SK-N-SH (cell line): ENCODE data around the gene TRPT1. TPM values are rescaled to one million over a fixed set of nuclear protein-coding genes. Genes with fewer than 3 reads are reported as not detected.

Experiments
- CTCF ChIA-PET: fragments of 300-600, 350-600 bp; formaldehyde crosslinking; extraction: SDS; loops from one replicate; lab custom pipeline; 2021; lab: Yijun Ruan, JAX
- POLR2A ChIA-PET: fragments of 350-600 bp; sonication (Branson Sonifier 250); formaldehyde crosslinking; extraction: SDS; loops from one replicate; lab custom pipeline; 2020; ENCODE audit warnings: antibody characterized with exemption, inconsistent platforms; lab: Yijun Ruan, JAX
- DNase-seq: peaks from one replicate; pipeline ENCODE4 v3.0.0; 2012
- H2AFZ ChIP-seq: fragments of 200-600 bp; sonication (generic); 2 replicates; pipeline ENCODE4 v1.8.1; 2016; ENCODE audit warnings: antibody characterized with exemption, mild to moderate bottlenecking, low read depth
- H3F3A ChIP-seq: fragments of 200-600 bp; sonication (generic); replicated peaks from 2 replicates; pipeline ENCODE3; 2016; ENCODE audit warnings: antibody characterized with exemption, mild to moderate bottlenecking; ENCODE audit not compliant: insufficient read depth
- H3K27ac ChIP-seq, 2 experiments: fragments of 200-500 bp in 1 of 2; fragments of 200-600 bp in 1 of 2; sonication (Bioruptor generic) in 1 of 2; sonication (generic), shearing (Covaris generic) in 1 of 2; 2 replicates each; pipeline versions ENCODE4 v1.5.1 to v1.6.1; 2014 to 2016; ENCODE audit warnings: low read depth in 2 of 2, inconsistent platforms in 1 of 2, low read length in 1 of 2, mild to moderate bottlenecking in 1 of 2, mixed read lengths in 1 of 2
- H3K27me3 ChIP-seq: fragments of 200-600 bp; sonication (generic), shearing (Covaris generic); 2 replicates; pipeline ENCODE4 v1.6.1; 2016; ENCODE audit warnings: mixed run types; ENCODE audit not compliant: insufficient read depth
- H3K36me3 ChIP-seq, 2 experiments: fragments of 200-500 bp in 1 of 2; fragments of 200-600 bp in 1 of 2; sonication (Bioruptor generic) in 1 of 2; sonication (generic) in 1 of 2; replicated peaks in 1 of 2; 2 replicates each; pipeline versions ENCODE3 to v1.5.1; 2014 to 2016; ENCODE audit warnings: low read length in 1 of 2, mild to moderate bottlenecking in 1 of 2; ENCODE audit not compliant: insufficient read depth in 2 of 2, control insufficient read depth in 1 of 2
- H3K4me1 ChIP-seq, 2 experiments: fragments of 200-500 bp in 1 of 2; fragments of 200-600 bp in 1 of 2; sonication (Bioruptor generic) in 1 of 2; sonication (generic), shearing (Covaris generic) in 1 of 2; 2 replicates each; pipeline versions ENCODE4 v1.5.1 to v1.6.1; 2014 to 2016; ENCODE audit warnings: low read depth in 1 of 2, low read length in 1 of 2, mixed run types in 1 of 2; ENCODE audit not compliant: insufficient read depth in 2 of 2, control insufficient read depth in 1 of 2
- H3K4me2 ChIP-seq: fragments of 200-600 bp; sonication (generic), shearing (Covaris generic); 2 replicates; pipeline ENCODE4 v1.6.1; 2017; ENCODE audit warnings: mixed run types
- H3K4me3 ChIP-seq, 2 experiments: fragments of 200-500 bp in 1 of 2; fragments of 200-600 bp in 1 of 2; sonication (Bioruptor generic) in 1 of 2; sonication (generic), shearing (Covaris generic) in 1 of 2; 2 replicates each; pipeline versions ENCODE4 v1.5.1 to v1.8.1; 2014 to 2016; ENCODE audit warnings: low read depth in 2 of 2, inconsistent platforms in 1 of 2, low read length in 1 of 2, mild to moderate bottlenecking in 1 of 2, mixed read lengths in 1 of 2, moderate library complexity in 1 of 2
- H3K79me2 ChIP-seq: fragments of 200-600 bp; sonication (generic); 2 replicates; pipeline ENCODE4 v1.8.1; 2017; ENCODE audit warnings: mild to moderate bottlenecking; ENCODE audit not compliant: insufficient read depth
- H3K9ac ChIP-seq: fragments of 200-600 bp; sonication (generic); 2 replicates; pipeline ENCODE4 v1.6.1; 2017; ENCODE audit warnings: mixed run types
- H3K9me2 ChIP-seq: fragments of 200-600 bp; sonication (generic); 2 replicates; pipeline ENCODE4 v1.6.1; 2017; ENCODE audit warnings: mixed run types
- H3K9me3 ChIP-seq: fragments of 200-600 bp; sonication (generic); 2 replicates; pipeline ENCODE4 v1.6.1; 2017; ENCODE audit warnings: mixed run types, mild to moderate bottlenecking, moderate library complexity
- H4K20me1 ChIP-seq: fragments of 200-600 bp; sonication (generic); 2 replicates; pipeline ENCODE4 v1.6.1; 2017; ENCODE audit warnings: mild to moderate bottlenecking, mixed run types; ENCODE audit not compliant: insufficient read depth
- ELF1 ChIP-seq: IDR thresholded peaks from 2 replicates; pipeline ENCODE4 v1.4.0; 2012
- EP300 ChIP-seq, 2 experiments: IDR thresholded peaks; 2 replicates each; pipeline versions ENCODE4 v1.4.0 to v1.6.1; 2012; ENCODE audit warnings: borderline replicate concordance in 1 of 2, low read depth in 1 of 2, low read length in 1 of 2
- EZH2phosphoT487 ChIP-seq: fragments of 200-600 bp; sonication (generic); IDR thresholded peaks from 2 replicates; pipeline ENCODE4 v1.6.1; 2017; ENCODE audit warnings: low read depth, mixed run types, mild to moderate bottlenecking, antibody characterized with exemption, moderate library complexity, borderline replicate concordance
- FOSL2 ChIP-seq: IDR thresholded peaks from 2 replicates; pipeline ENCODE4 v1.4.0; 2012; ENCODE audit warnings: low read depth, mild to moderate bottlenecking, moderate library complexity, borderline replicate concordance
- FOXJ3 ChIP-seq: sonication (generic); formaldehyde crosslinking; IDR thresholded peaks from 2 replicates; pipeline ENCODE4 v1.5.1; 2020; ENCODE audit warnings: mild to moderate bottlenecking, missing genetic modification reagents
- GATA2 ChIP-seq: sonication (generic); formaldehyde crosslinking; IDR thresholded peaks from 2 replicates; pipeline ENCODE4 v1.5.0; 2020; ENCODE audit warnings: mild to moderate bottlenecking, missing genetic modification reagents
- JUND ChIP-seq: IDR thresholded peaks from 2 replicates; pipeline ENCODE4 v1.4.0; 2012
- MXI1 ChIP-seq: IDR thresholded peaks from 2 replicates; pipeline ENCODE4 v1.6.1; 2012; ENCODE audit warnings: mild to moderate bottlenecking, low read depth, low read length, improper control_type of control experiment
- NFIC ChIP-seq: IDR thresholded peaks from 2 replicates; pipeline ENCODE4 v1.4.0; 2012; ENCODE audit warnings: borderline replicate concordance
- RAD21 ChIP-seq: IDR thresholded peaks from 2 replicates; pipeline ENCODE4 v1.6.1; 2012; ENCODE audit warnings: mild to moderate bottlenecking, low read length
- REST ChIP-seq: IDR thresholded peaks from 2 replicates; pipeline ENCODE4 v1.6.1; 2012; ENCODE audit warnings: mild to moderate bottlenecking, low read depth, low read length, moderate library complexity
- RFX5 ChIP-seq: IDR thresholded peaks from 2 replicates; pipeline ENCODE4 v1.6.1; 2012; ENCODE audit warnings: mild to moderate bottlenecking, improper control_type of control experiment, low read length
- SIN3A ChIP-seq: IDR thresholded peaks from 2 replicates; pipeline ENCODE4 v1.6.1; 2012; ENCODE audit warnings: low read depth, mild to moderate bottlenecking, low read length, moderate library complexity, borderline replicate concordance
- TAF1 ChIP-seq: IDR thresholded peaks from 2 replicates; pipeline ENCODE4 v1.6.1; 2012; ENCODE audit warnings: low read depth, mild to moderate bottlenecking, low read length, moderate library complexity, borderline replicate concordance
- TCF12 ChIP-seq: IDR thresholded peaks from 2 replicates; pipeline ENCODE4 v1.4.0; 2012
- TEAD4 ChIP-seq: IDR thresholded peaks from 2 replicates; pipeline ENCODE4 v1.4.0; 2012; ENCODE audit warnings: mild to moderate bottlenecking, borderline replicate concordance; ENCODE audit not compliant: insufficient read depth
- USF2 ChIP-seq: fragments of 150-350 bp; IDR thresholded peaks from 2 replicates; pipeline ENCODE4 v1.6.1; 2017; ENCODE audit warnings: antibody characterized with exemption, low read length, low read depth, borderline replicate concordance
- YY1 ChIP-seq: IDR thresholded peaks from 2 replicates; pipeline ENCODE4 v1.4.0; 2012; ENCODE audit warnings: low read depth, mild to moderate bottlenecking
- WGBS: methylation state at CpG from one replicate; pipeline ENCODE4 v1.1.6; 2017; ENCODE audit warnings: low lambda C conversion rate; 5-methylcytosine and 5-hydroxymethylcytosine counted together
- polyA plus RNA-seq, 3 experiments: library from polyadenylated mRNA; depleted of rRNA; stranded (reverse); fragments of >200 nt; gene quantifications; 2 replicates each; pipeline ENCODE4 v1.2.3, GENCODE V29; 2012
- TF ChIP-seq, protein P1 (sequence below): fragments of 200-600 bp; sonication (generic); IDR thresholded peaks from 2 replicates; pipeline ENCODE4 v1.6.1; 2017; ENCODE audit warnings: antibody characterized with exemption, mild to moderate bottlenecking, moderate library complexity

TRPT1 gene
- polyA plus RNA-seq, 1 of the 3 experiments (the other 2 are of a cell fraction) = 62.4 TPM

- TF ChIP-seq JUND = no peak
- TF ChIP-seq MXI1 = no peak
- TF ChIP-seq EP300 (IDR thresholded peaks at IDR 0.05; ENCODE audit: borderline replicate concordance in 1 of 2, low read depth in 1 of 2, low read length in 1 of 2) = no peak
- no peak for TF ChIP-seq RAD21
- TF ChIP-seq, protein P1, sequence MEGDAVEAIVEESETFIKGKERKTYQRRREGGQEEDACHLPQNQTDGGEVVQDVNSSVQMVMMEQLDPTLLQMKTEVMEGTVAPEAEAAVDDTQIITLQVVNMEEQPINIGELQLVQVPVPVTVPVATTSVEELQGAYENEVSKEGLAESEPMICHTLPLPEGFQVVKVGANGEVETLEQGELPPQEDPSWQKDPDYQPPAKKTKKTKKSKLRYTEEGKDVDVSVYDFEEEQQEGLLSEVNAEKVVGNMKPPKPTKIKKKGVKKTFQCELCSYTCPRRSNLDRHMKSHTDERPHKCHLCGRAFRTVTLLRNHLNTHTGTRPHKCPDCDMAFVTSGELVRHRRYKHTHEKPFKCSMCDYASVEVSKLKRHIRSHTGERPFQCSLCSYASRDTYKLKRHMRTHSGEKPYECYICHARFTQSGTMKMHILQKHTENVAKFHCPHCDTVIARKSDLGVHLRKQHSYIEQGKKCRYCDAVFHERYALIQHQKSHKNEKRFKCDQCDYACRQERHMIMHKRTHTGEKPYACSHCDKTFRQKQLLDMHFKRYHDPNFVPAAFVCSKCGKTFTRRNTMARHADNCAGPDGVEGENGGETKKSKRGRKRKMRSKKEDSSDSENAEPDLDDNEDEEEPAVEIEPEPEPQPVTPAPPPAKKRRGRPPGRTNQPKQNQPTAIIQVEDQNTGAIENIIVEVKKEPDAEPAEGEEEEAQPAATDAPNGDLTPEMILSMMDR = no peak
- no peak for TF ChIP-seq FOSL2
- no peak for TF ChIP-seq YY1
- TF ChIP-seq TCF12 = no peak
- no peak for TF ChIP-seq FOXJ3 (CRISPR knock-in tag)
- TF ChIP-seq TAF1 = no peak
- no peak for TF ChIP-seq EZH2phosphoT487
- no peak for TF ChIP-seq ELF1
- TF ChIP-seq SIN3A = no peak
- no peak for TF ChIP-seq NFIC
- TF ChIP-seq RFX5 = no peak
- no peak for TF ChIP-seq TEAD4
- 96% methylated on average over 19 of the region's 24 CpGs for WGBS
- CTCF ChIA-PET = interaction anchor here (0.8 to 2.1 kb wide), 2 partner anchors 10 to 94 kb away, joined by 3 to 5 read pairs; no protein-coding TSS in a partner anchor
- no peaks in the 10 kb centered on the region for H3K27me3 ChIP-seq
- peaks cover 4 to 10% of the 10 kb centered on the region in 2 experiments for H3K36me3 ChIP-seq
- H4K20me1 ChIP-seq = no peaks in the 10 kb centered on the region
- H3K27ac ChIP-seq = no peak overlapping the region
- no peak overlapping the region for H2AFZ ChIP-seq
- no peaks in the 10 kb centered on the region for H3K9me3 ChIP-seq
- no peaks in the 10 kb centered on the region for H3K9me2 ChIP-seq
- peak; percentile 21 for DNase-seq
- no peak overlapping the region for H3K4me3 ChIP-seq
- no peak overlapping the region for H3K9ac ChIP-seq
- peaks cover 0 to 24% of the 10 kb centered on the region in 2 experiments; a peak in 3 of 4 replicates for H3K4me1 ChIP-seq
- no peaks in the 10 kb centered on the region; the same call in 1 of the 2 replicates for H3K79me2 ChIP-seq
- H3K4me2 ChIP-seq = no peak overlapping the region
- peaks cover 3% of the 10 kb centered on the region for H3F3A ChIP-seq
- POLR2A ChIA-PET = interaction anchor here (0.6 to 1.4 kb wide), 2 partner anchors 13 to 382 kb away, joined by 3 to 5 read pairs; no protein-coding TSS in a partner anchor
Measured at GRCh38 chr11:64210301-64211020, 15.5 kb downstream of the TRPT1 start.

DNA sequence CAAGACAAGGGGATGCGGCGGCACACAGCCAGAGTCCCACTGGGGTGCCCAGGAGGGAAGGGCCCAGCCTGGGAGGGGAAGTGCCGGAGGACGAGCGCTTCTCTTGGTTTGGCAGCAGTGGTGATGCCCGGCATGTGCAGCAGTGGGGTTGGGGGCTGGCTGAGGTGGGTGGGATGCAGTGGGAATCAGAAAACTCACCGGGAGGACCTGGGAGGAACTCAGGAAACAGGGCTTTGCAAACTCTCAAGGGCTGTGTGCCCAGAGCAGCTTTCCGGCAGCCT is 16.5 kb downstream of the TRPT1 start:
- no peaks in the 10 kb centered on the region for H3K27me3 ChIP-seq
- TF ChIP-seq USF2 = no peak
- TF ChIP-seq GATA2 = no peak
- no peak for TF ChIP-seq REST
- H3F3A ChIP-seq = peaks cover 6% of the 10 kb centered on the region
- H3K27ac ChIP-seq = no peak overlapping the region
- no peaks in the 10 kb centered on the region for H4K20me1 ChIP-seq
- no peaks in the 10 kb centered on the region for H3K9me3 ChIP-seq
- ChIA-PET POLR2A (interaction anchor here (1.7 kb wide), 1 partner anchor 17 kb away, joined by 6 read pairs; the partner anchor contains the start of genes NUDT22 and TRPT1), CTCF (no interaction called here)
- H3K9ac ChIP-seq = no peak overlapping the region
- DNase-seq = no peak
- WGBS = 93% methylated on average over 6 of the region's 8 CpGs
- H3K4me1 ChIP-seq = peaks cover 0 to 21% of the 10 kb centered on the region in 2 experiments; a peak in 3 of 4 replicates
- H3K4me2 ChIP-seq = no peak overlapping the region
- no peaks in the 10 kb centered on the region for H3K9me2 ChIP-seq
- no peak overlapping the region for H3K4me3 ChIP-seq
- H2AFZ ChIP-seq = no peak overlapping the region
- H3K79me2 ChIP-seq = no peaks in the 10 kb centered on the region; the same call in 1 of the 2 replicates
- peaks cover 10% of the 10 kb centered on the region in 2 experiments for H3K36me3 ChIP-seq
